T-helper 17 cell (primary cell): ENCODE measurements around the gene GIN1. TPM values are rescaled to one million over a fixed set of nuclear protein-coding genes. Genes with fewer than 3 reads are reported as not detected.
"Not testable (repeated sequence)": the region's sequence is repeated elsewhere in the genome, so short reads cannot be mapped to it uniquely, and the experiment has no call there.

Experiments
- ATAC-seq: fragments of 150-1000 bp; cut with Tn5 transposase; 2 replicates; pipeline ENCODE4 v1.10.0; 2021; ENCODE audit warnings: mild to moderate bottlenecking, moderate library complexity
- DNase-seq, 3 donors: peaks; one replicate each; pipeline versions ENCODE4 v3.0.0 to v3.0.0-alpha.2; 2020 to 2021
- H3K9me3 ChIP-seq: one replicate; pipeline ENCODE4 v1.7.0; 2013; ENCODE audit warnings: low read length, mild to moderate bottlenecking; ENCODE audit not compliant: control insufficient read depth, poor library complexity, severe bottlenecking
- H3K27ac Mint-ChIP-seq: one replicate; pipeline ENCODE4 v1.8.0; 2022; ENCODE audit warnings: mild to moderate bottlenecking, moderate library complexity, mixed read lengths
- H3K27me3 Mint-ChIP-seq: one replicate; pipeline ENCODE4 v1.8.0; 2022; ENCODE audit warnings: mixed read lengths
- H3K36me3 Mint-ChIP-seq: one replicate; pipeline ENCODE4 v1.8.0; 2022; ENCODE audit warnings: low read depth, mixed read lengths
- H3K4me1 Mint-ChIP-seq: one replicate; pipeline ENCODE4 v1.8.0; 2022; ENCODE audit warnings: mild to moderate bottlenecking, mixed read lengths
- H3K4me3 Mint-ChIP-seq: one replicate; pipeline ENCODE4 v1.8.0; 2022; ENCODE audit warnings: mild to moderate bottlenecking, moderate library complexity, mixed read lengths
- total RNA-seq, 4 donors: library from RNA in 2 of 4; stranded (reverse) in 2 of 4; gene quantifications; one replicate each; pipeline ENCODE4 v1.2.3 and lab custom pipeline; 2022 to 2026

GIN1 gene
- total RNA-seq, 2 donors from 2014 or later: 1.7 to 3.5 TPM

DNA sequence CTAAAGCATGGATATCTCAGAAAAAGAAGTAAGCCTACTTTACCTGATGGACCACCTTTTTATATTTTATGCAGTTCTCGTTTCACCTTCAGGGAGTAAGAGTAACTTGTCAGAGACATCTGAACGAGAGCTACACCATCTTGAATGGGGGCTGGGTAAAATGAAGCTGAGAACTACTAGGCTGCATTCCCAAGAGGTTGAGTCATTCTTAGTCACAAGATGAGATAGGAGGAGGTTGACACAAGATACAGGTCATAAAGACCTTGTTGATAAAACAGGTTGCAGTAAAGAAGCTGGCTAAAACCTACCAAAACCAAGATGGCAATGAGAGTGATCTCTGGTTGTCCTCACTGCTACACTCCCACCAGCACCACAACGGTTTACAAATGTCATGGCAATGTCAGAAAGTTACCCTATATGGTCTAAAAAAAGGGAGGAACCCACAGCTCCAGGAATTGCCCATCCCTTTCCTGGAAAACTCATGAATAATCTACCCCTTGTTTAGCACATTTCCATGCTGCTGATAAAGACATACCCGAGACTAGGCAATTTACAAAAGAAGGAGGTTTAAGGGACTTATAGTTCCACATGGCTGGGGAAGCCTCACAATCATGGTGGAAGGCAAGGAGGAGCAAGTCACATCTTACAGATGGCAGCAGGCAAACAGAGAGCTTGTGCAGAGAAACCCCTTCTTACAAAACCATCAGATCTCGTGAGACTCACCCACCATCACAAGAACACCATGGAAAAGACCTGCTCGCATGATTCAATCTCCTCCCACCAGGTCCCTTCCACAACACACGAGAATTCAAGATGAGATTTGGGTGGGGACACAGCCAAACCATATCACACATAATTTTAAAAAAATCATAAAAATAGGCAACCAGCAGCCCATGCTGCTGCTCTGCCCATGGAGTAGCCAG is 62.5 kb downstream of the GIN1 start:
- no peak for DNase-seq
- ATAC-seq: no peak
- Mint-ChIP-seq H3K4me1 (peaks cover 3% of the 10 kb centered on the region), H3K27me3 (no peaks in the 10 kb centered on the region), H3K36me3 (peaks cover 3% of the 10 kb centered on the region), H3K27ac (no peak overlapping the region), H3K4me3 (peak overlapping the region; percentile 21)
- H3K9me3 ChIP-seq: no peaks in the 10 kb centered on the region

DNA sequence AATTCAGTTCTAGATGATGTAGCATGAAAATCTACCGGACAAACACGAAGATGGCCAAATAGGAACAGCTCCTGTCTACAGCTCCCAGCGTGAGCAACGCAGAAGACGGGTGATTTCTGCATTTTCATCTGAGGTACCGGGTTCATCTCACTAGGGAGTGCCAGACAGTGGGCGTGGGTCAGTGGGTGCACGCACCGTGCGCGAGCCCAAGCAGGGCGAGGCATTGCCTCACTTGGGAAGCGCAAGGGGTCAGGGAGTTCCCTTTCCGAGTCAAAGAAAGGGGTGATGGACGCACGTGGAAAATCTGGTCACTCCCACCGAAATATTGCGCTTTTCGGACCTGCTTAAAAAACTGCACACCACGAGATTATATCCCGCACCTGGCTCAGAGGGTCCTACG is 73.2 kb downstream of the GIN1 start:
- not testable (repeated sequence) for DNase-seq, H3K27ac Mint-ChIP-seq, H3K9me3 ChIP-seq, ATAC-seq, H3K36me3 Mint-ChIP-seq, H3K4me1 Mint-ChIP-seq, H3K4me3 Mint-ChIP-seq
- H3K27me3 Mint-ChIP-seq: peaks cover 35% of the 10 kb centered on the region

DNA sequence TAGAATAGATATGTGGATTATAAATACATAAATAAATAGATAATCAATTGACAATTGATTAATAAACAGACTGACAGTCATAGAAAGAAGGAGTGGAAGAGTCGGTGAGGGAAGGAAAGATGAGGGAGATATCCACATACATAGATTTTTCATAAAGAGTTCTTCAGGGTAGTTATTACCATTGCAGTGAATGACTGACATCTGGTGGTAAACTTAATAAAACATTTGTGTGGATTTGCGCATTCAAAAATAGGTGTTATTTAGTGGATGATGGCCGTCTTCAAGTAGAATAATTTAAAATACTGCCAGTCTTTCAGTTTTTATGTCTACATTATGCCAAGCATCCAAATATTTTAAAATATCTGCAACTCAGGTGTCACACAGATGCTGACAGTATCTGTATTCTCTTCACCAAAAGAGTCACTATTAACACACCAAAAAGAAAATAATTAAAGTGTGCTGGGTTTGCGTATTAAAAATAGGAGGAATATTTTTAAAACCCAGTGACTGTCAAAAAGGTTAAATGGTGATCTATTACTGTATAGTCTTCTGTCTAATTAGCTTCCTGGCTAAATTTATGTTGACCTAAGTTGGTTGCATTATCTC is 78.8 kb downstream of the GIN1 start:
- Mint-ChIP-seq H3K36me3 (peaks cover 2% of the 10 kb centered on the region), H3K27ac (no peak overlapping the region), H3K4me3 (no peak overlapping the region), H3K4me1 (peaks cover 6% of the 10 kb centered on the region), H3K27me3 (peaks cover 39% of the 10 kb centered on the region)
- ATAC-seq (no peak), DNase-seq (no peak)
- no peaks in the 10 kb centered on the region for H3K9me3 ChIP-seq

DNA sequence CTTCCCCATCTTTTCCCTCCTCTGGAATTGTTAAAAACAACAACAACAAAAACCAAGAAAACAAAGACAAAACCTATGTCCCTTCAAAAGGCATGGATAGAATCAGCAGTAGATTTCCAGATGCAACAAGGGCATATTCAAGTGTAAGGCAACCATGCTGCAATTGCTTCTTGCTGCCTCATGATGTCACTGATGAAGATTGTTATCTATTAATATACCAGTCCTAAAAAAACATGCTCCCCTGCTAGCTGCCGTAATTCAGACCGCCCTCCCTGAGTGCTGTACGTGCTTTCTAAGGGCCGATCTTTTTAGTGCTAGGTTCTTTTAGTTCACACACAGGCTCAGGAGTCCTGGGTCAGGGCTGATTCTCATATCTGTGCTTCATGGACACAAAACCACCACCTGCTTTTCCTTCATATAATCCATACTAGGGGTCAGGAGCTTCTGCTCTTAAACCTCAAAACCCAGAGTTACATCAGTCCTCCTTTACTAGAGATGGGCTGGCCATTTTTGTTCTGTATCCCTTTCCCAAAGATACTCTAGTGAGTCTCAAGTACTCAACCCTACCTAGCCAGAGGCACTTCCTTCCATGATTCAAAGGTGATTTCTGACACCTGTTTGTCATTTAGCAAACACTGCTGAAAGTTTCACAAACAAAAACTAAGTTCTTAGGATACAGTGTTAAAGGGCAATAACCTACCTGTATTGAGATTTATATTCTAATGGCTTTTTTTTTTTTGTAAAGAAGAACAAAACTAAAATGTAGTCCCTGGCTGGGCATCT is 82.1 kb downstream of the GIN1 start:
- DNase-seq (no peak), ATAC-seq (no peak)
- H3K27ac Mint-ChIP-seq: no peak overlapping the region
- peaks cover 2% of the 10 kb centered on the region for H3K36me3 Mint-ChIP-seq
- H3K9me3 ChIP-seq: no peaks in the 10 kb centered on the region
- H3K4me1 Mint-ChIP-seq: peaks cover 10% of the 10 kb centered on the region
- H3K27me3 Mint-ChIP-seq: peaks cover 23% of the 10 kb centered on the region
- H3K4me3 Mint-ChIP-seq: no peak overlapping the region

DNA sequence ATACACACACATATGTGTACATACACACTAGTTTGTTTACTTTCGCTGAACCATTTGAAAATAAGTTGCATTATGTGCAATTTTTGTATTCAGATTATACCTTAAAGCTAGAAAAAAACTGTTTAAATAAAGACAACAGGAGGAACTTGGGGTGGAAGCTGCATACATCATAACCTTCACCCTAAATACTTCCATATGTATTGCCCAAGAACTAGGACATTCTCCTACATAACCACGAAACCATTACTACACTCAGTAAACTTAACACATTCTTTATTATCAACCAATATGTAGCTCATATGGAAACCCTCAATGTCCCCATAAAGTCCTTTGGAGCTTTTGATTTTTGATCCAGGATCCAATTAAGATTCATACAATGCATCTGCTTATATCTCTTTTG is 83.3 kb downstream of the GIN1 start:
- Mint-ChIP-seq H3K36me3 (peaks cover 4% of the 10 kb centered on the region), H3K4me1 (peaks cover 10% of the 10 kb centered on the region), H3K27me3 (peaks cover 16% of the 10 kb centered on the region), H3K4me3 (no peak overlapping the region), H3K27ac (no peak overlapping the region)
- no peaks in the 10 kb centered on the region for H3K9me3 ChIP-seq
- ATAC-seq (no peak), DNase-seq (no peak)

Other genes with a start within 250 kb of the GIN1 start
- gene PPIP5K2, start 163 bp upstream of the GIN1 start, total RNA-seq: 10 to 100 TPM; 45.2 to 48.7 TPM
- 1 to 10 TPM; 1.7 to 3.6 TPM for gene MACIR, start 138.6 kb upstream of the GIN1 start, total RNA-seq